HepG2 (cell line): Measurements from ENCODE around the gene RBBP8NL.

Source experiments
- BRCA1 ChIP-seq: sonication (generic); formaldehyde crosslinking; IDR thresholded peaks from 2 replicates; pipeline ENCODE4 v1.4.0; 2020; ENCODE audit warnings: missing genetic modification reagents
- CTCF ChIP-seq: sonication (generic); formaldehyde crosslinking; IDR thresholded peaks from 2 replicates; pipeline ENCODE4 v1.5.0; 2020; ENCODE audit warnings: mild to moderate bottlenecking, missing genetic modification reagents, moderate library complexity
- ELF1 ChIP-seq: sonication (generic); formaldehyde crosslinking; IDR thresholded peaks from 2 replicates; pipeline ENCODE4 v1.4.0; 2020; ENCODE audit warnings: missing genetic modification reagents
- EP300 ChIP-seq, 3 experiments: sonication (generic) in 1 of 3; formaldehyde crosslinking in 1 of 3; IDR thresholded peaks; 2 replicates each; pipeline versions ENCODE4 v1.5.1 to v1.6.1; 2011 to 2020; ENCODE audit warnings: low read depth in 2 of 3, low read length in 2 of 3, borderline replicate concordance in 1 of 3, improper control_type of control experiment in 1 of 3, mild to moderate bottlenecking in 1 of 3, missing genetic modification reagents in 1 of 3, moderate library complexity in 1 of 3
- GATAD2A ChIP-seq: IDR thresholded peaks from 2 replicates; pipeline ENCODE4 v1.6.1; 2016
- MYNN ChIP-seq: sonication (generic); formaldehyde crosslinking; IDR thresholded peaks from 2 replicates; pipeline ENCODE4 v1.4.0; 2020; ENCODE audit warnings: mild to moderate bottlenecking, low read depth, missing genetic modification reagents
- POLR2AphosphoS2 ChIP-seq: IDR thresholded peaks from 2 replicates; pipeline ENCODE4 v1.6.1; 2011; ENCODE audit warnings: low read depth, low read length, improper control_type of control experiment
- RAD51 ChIP-seq: fragments of 450-650 bp; IDR thresholded peaks from 2 replicates; pipeline ENCODE4 v1.6.1; 2016; ENCODE audit warnings: borderline replicate concordance
- REST ChIP-seq, 2 experiments: IDR thresholded peaks; 2 replicates each; pipeline ENCODE4 v1.6.1; 2011 to 2012; ENCODE audit warnings: low read length in 2 of 2, borderline replicate concordance in 1 of 2, low read depth in 1 of 2, mild to moderate bottlenecking in 1 of 2, moderate library complexity in 1 of 2
- TCF7L2 ChIP-seq: IDR thresholded peaks from 2 replicates; pipeline ENCODE4 v1.6.1; 2011; ENCODE audit warnings: mild to moderate bottlenecking, low read depth, low read length, moderate library complexity
- ZNF205 ChIP-seq: IDR thresholded peaks from 2 replicates; pipeline ENCODE4 v1.6.1; 2018; ENCODE audit warnings: missing biosample characterization, missing genetic modification reagents
- ZNF878 ChIP-seq: sonication (generic); formaldehyde crosslinking; IDR thresholded peaks from 2 replicates; pipeline ENCODE4 v1.8.1; 2023; ENCODE audit warnings: mild to moderate bottlenecking, missing genetic modification reagents, moderate library complexity
- TF ChIP-seq, protein P1 (sequence below): sonication (generic); formaldehyde crosslinking; IDR thresholded peaks from 2 replicates; pipeline ENCODE4 v1.5.0; 2020; ENCODE audit warnings: missing genetic modification reagents
- TF ChIP-seq, protein P2 (sequence below): IDR thresholded peaks from 2 replicates; pipeline ENCODE4 v1.6.1; 2016; ENCODE audit warnings: missing compliant biosample characterization, missing genetic modification reagents, borderline replicate concordance

DNA sequence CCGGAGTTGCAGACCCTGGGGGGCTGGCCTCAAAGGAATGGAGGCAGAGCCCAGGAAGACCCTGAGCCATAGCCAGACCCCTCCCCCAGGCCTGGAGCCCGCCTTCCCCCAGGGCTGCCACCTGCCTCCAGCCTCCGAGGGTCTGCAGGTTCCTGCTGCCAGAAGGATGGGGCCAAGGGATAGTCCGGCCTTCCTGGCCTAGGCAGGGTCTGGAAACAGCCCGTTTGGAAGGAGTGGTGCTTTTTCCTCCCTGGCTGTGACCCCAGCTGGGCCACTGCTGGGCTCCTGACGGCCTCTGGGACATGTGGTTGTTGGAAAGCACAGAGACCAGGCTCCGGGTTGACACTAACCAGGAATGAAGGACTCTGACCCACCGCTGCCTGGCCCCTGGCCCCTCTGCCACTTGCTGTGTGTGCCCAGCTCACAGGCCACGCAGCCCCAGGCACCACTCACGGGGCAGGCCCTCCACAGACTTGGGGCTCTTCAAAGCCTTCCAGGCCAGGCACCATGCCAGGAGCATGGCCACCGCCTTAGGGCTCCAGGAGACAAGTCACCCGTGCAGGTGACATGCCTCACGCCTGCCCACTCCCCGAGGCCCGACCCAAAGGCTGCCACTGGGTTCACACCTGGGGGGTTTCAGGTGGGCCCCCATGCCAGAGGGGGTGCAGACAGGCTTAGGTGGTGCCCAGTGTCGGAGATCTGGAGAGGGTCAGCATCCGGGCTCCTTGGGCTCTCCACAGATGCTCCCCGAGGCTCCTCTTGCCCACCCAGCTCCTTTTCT is 56.3 kb downstream of the RBBP8NL start:
- TF ChIP-seq ELF1 (CRISPR knock-in tag): peak; percentile 38; the same call in 1 of the 2 replicates
- TF ChIP-seq ZNF205: peak; percentile 36
- TF ChIP-seq RAD51: no peak
- no peak for TF ChIP-seq REST (IDR thresholded peaks at IDR 0.05; ENCODE audit: borderline replicate concordance in 1 of 2, low read depth in 1 of 2, low read length in 2 of 2)
- TF ChIP-seq ZNF878 (CRISPR knock-in tag): no peak
- TF ChIP-seq TCF7L2: no peak
- no peak for TF ChIP-seq MYNN (CRISPR knock-in tag)
- TF ChIP-seq GATAD2A (CRISPR knock-in tag): peak; percentile 87
- no peak for TF ChIP-seq POLR2AphosphoS2
- TF ChIP-seq, protein P1, sequence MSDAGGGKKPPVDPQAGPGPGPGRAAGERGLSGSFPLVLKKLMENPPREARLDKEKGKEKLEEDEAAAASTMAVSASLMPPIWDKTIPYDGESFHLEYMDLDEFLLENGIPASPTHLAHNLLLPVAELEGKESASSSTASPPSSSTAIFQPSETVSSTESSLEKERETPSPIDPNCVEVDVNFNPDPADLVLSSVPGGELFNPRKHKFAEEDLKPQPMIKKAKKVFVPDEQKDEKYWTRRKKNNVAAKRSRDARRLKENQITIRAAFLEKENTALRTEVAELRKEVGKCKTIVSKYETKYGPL (CRISPR knock-in tag): no peak
- TF ChIP-seq BRCA1 (CRISPR knock-in tag): no peak
- no peak for TF ChIP-seq CTCF (CRISPR knock-in tag)
- TF ChIP-seq EP300 (IDR thresholded peaks at IDR 0.05; ENCODE audit: low read depth in 2 of 2, low read length in 2 of 2): peak in 1 of 2 experiments; percentile 17; a peak in 1 of 4 replicates
- peak; percentile 44; the same call in 1 of the 2 replicates for TF ChIP-seq EP300 (CRISPR knock-in tag; IDR thresholded peaks at IDR 0.05; ENCODE audit: borderline replicate concordance)
- TF ChIP-seq, protein P2, sequence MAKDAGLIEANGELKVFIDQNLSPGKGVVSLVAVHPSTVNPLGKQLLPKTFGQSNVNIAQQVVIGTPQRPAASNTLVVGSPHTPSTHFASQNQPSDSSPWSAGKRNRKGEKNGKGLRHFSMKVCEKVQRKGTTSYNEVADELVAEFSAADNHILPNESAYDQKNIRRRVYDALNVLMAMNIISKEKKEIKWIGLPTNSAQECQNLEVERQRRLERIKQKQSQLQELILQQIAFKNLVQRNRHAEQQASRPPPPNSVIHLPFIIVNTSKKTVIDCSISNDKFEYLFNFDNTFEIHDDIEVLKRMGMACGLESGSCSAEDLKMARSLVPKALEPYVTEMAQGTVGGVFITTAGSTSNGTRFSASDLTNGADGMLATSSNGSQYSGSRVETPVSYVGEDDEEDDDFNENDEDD (CRISPR knock-in tag): peak; percentile 75; the same call in 1 of the 2 replicates
